Breast epithelium (tissue), 3 donors: ENCODE results near the gene KCTD18.
A peak's percentile ranks its signal among the peaks of the same experiment; 100 is the strongest.

Experiments used
- CTCF ChIP-seq, 3 donors: fragments of 450-650 bp; IDR thresholded peaks; one replicate each; pipeline ENCODE4 v1.5.1; 2016 to 2017; ENCODE audit warnings: antibody characterized with exemption in 3 of 3, mild to moderate bottlenecking in 3 of 3, moderate library complexity in 3 of 3
- POLR2A ChIP-seq: fragments of 450-650 bp; IDR thresholded peaks from one replicate; pipeline ENCODE4 v1.6.1; 2016; ENCODE audit warnings: antibody characterized with exemption, mild to moderate bottlenecking, moderate library complexity

GRCh38 chr2:200525882-200526651, 16.2 kb upstream of the KCTD18 start, which contains the start of gene SGO2:
- TF ChIP-seq CTCF (IDR thresholded peaks at IDR 0.05) (no peak), POLR2A (peak; percentile 54)
